GM12878 (cell line): ENCODE data around the gene PINLYP. TPM values are rescaled to one million over a fixed set of nuclear protein-coding genes. Genes with fewer than 3 reads are reported as not detected.

Source experiments
- ASH2L ChIP-seq: fragments of 300-600, 200-600 bp; sonication (generic); IDR thresholded peaks from 2 replicates; pipeline ENCODE4 v1.6.1; 2017; ENCODE audit warnings: low read depth, mild to moderate bottlenecking, borderline replicate concordance
- ATF7 ChIP-seq: fragments of 450-650 bp; IDR thresholded peaks from 2 replicates; pipeline ENCODE4 v1.6.1; 2016; ENCODE audit warnings: low read depth, mild to moderate bottlenecking
- BCL11A ChIP-seq: IDR thresholded peaks from 2 replicates; pipeline ENCODE4 v1.6.1; 2011; ENCODE audit warnings: low read depth, low read length
- E2F4 ChIP-seq: IDR thresholded peaks from 2 replicates; pipeline ENCODE4 v1.6.1; 2012; ENCODE audit warnings: low read depth, low read length, improper control_type of control experiment
- E4F1 ChIP-seq: fragments of 450-650 bp; IDR thresholded peaks from 2 replicates; pipeline ENCODE4 v1.6.1; 2018; ENCODE audit warnings: borderline replicate concordance, mild to moderate bottlenecking; ENCODE audit not compliant: partially characterized antibody
- ELK1 ChIP-seq: IDR thresholded peaks from 2 replicates; pipeline ENCODE4 v1.6.1; 2012; ENCODE audit warnings: low read depth, low read length, improper control_type of control experiment
- HSF1 ChIP-seq: fragments of 150-350 bp; IDR thresholded peaks from 2 replicates; pipeline ENCODE4 v1.6.1; 2014; ENCODE audit warnings: mild to moderate bottlenecking, low read depth, low read length
- IRF3 ChIP-seq: fragments of 450-650 bp; IDR thresholded peaks from 2 replicates; pipeline ENCODE4 v1.6.1; 2014; ENCODE audit warnings: mild to moderate bottlenecking
- JUND ChIP-seq: IDR thresholded peaks from 2 replicates; pipeline ENCODE4 v1.6.1; 2012; ENCODE audit warnings: low read depth, mild to moderate bottlenecking, low read length, improper control_type of control experiment, moderate library complexity
- NRF1 ChIP-seq: conservative IDR thresholded peaks from 2 replicates; pipeline ENCODE4 v1.6.1; 2011; ENCODE audit warnings: mild to moderate bottlenecking, low read depth, low read length, improper control_type of control experiment
- POLR2A ChIP-seq: IDR thresholded peaks from 2 replicates; pipeline ENCODE4 v1.6.1; 2011; ENCODE audit warnings: low read depth, mild to moderate bottlenecking, low read length
- RELB ChIP-seq: fragments of 450-650 bp; IDR thresholded peaks from 2 replicates; pipeline ENCODE4 v1.6.1; 2017; ENCODE audit warnings: low read depth, mild to moderate bottlenecking, moderate library complexity
- RUNX3 ChIP-seq: IDR thresholded peaks from 2 replicates; pipeline ENCODE4 v1.6.1; 2012; ENCODE audit warnings: low read length, inconsistent platforms
- SIX5 ChIP-seq: IDR thresholded peaks from 2 replicates; pipeline ENCODE4 v1.6.1; 2011; ENCODE audit warnings: mild to moderate bottlenecking, low read depth, low read length, moderate library complexity; ENCODE audit not compliant: severe bottlenecking
- SUPT20H ChIP-seq: IDR thresholded peaks from 2 replicates; pipeline ENCODE4 v1.6.1; 2011; ENCODE audit warnings: low read depth, mild to moderate bottlenecking, low read length, moderate library complexity, borderline replicate concordance; ENCODE audit not compliant: control insufficient read depth
- TAF1 ChIP-seq: IDR thresholded peaks from 2 replicates; pipeline ENCODE4 v1.6.1; 2011; ENCODE audit warnings: mild to moderate bottlenecking, low read depth, low read length, borderline replicate concordance
- ZBED1 ChIP-seq: IDR thresholded peaks from 2 replicates; pipeline ENCODE4 v1.6.1; 2016; ENCODE audit warnings: borderline replicate concordance
- ZNF384 ChIP-seq: IDR thresholded peaks from 2 replicates; pipeline ENCODE4 v1.6.1; 2012; ENCODE audit warnings: low read depth, mild to moderate bottlenecking, low read length, improper control_type of control experiment, borderline replicate concordance
- polyA plus RNA-seq, 11 experiments: library from polyadenylated mRNA; depleted of rRNA in 4 of 11; unstranded in 6 of 11; stranded (reverse) in 5 of 11; fragments of >200 nt; fragmentation: Nextera tagmentation in 4 of 11; fragmentation: Illumina TruSeq in 1 of 11; extraction: Ambion mirVana in 4 of 11; extraction: Trizol in 1 of 11; gene quantifications; 1 replicate in 1 of 11; 2 replicates in 10 of 11; pipeline versions ENCODE4 v1.2.1 to v1.2.3, GENCODE V29; 2011 to 2016; ENCODE audit warnings: inconsistent platforms in 2 of 11, missing spikeins in 2 of 11, low read depth in 1 of 11
- total RNA-seq, 4 experiments: library from RNA; depleted of rRNA in 3 of 4; stranded (reverse); fragments of >200 nt in 3 of 4; fragmentation: Illumina TruSeq in 1 of 4; extraction: Trizol in 1 of 4; gene quantifications; 2 replicates each; pipeline versions ENCODE4 v1.2.1 to v1.2.3, GENCODE V29; 2013 to 2021

The PINLYP gene
- total and polyA plus RNA-seq, 10 of the 15 experiments (the other 5 are each of a cell fraction or from before 2014, with no cell fraction given) = 1.0 to 26.9 (median 11.4) TPM

- TF ChIP-seq ASH2L = peak; percentile 79; the same call in 1 of the 2 replicates
- no peak for TF ChIP-seq ZNF384
- 0 out of 2 replicates have a peak, but pooled peaks have one; percentile 17 for TF ChIP-seq TAF1
- no peak; the same call in 1 of the 2 replicates for TF ChIP-seq E2F4
- no peak for TF ChIP-seq IRF3
- peak; percentile 56; the same call in 1 of the 2 replicates for TF ChIP-seq JUND
- TF ChIP-seq ATF7 = peak; percentile 12; the same call in 1 of the 2 replicates
- peak; percentile 87 for TF ChIP-seq POLR2A
- no peak for TF ChIP-seq ZBED1
- no peak for TF ChIP-seq HSF1
- TF ChIP-seq BCL11A = no peak
- TF ChIP-seq SIX5 = peak; percentile 2
- peak; percentile 77 for TF ChIP-seq NRF1
- TF ChIP-seq E4F1 = no peak
- peak; percentile 29 for TF ChIP-seq RUNX3
- TF ChIP-seq RELB = 0 out of 2 replicates have a peak, but pooled peaks have one; percentile 32
- no peak for TF ChIP-seq ELK1
- no peak for TF ChIP-seq SUPT20H
Observed at GRCh38 chr19:43619262-43620060, 43.9 kb downstream of the PINLYP start, which contains the start of gene ZNF428 (continued).
